ENCODE results near the gene FBXO46.

- no peak for TF ChIP-seq CTCF (conservative IDR thresholded peaks at IDR 0.05; ENCODE audit: low read depth, low read length)
- TF ChIP-seq EZH2 (IDR thresholded peaks at IDR 0.05; ENCODE audit: borderline replicate concordance, low read depth, low read length, poor library complexity, severe bottlenecking), result no peak
Observed at GRCh38 chr19:45711851-45712698, 18.6 kb downstream of the FBXO46 start.

Data from A673 (cell line).